Midbrain (tissue), 1 donor: ENCODE data around the gene CHRM3.

Source experiments
- DNase-seq: peaks from one replicate; lab custom pipeline; 2025; lab: John Stamatoyannopoulos, UW

CHRM3 gene

GRCh38 chr1:239413916-239414315 is 27.5 kb downstream of the CHRM3 start:
- DNase-seq, result no peak

- DNase-seq, result no peak
These were observed 30.9 kb downstream of the CHRM3 start for GRCh38 chr1:239417221-239417620.

- DNase-seq, result no peak
These were observed 31.7 kb downstream of the CHRM3 start for GRCh38 chr1:239417986-239418640.

- no peak for DNase-seq
These were observed 32.3 kb downstream of the CHRM3 start for GRCh38 chr1:239418681-239419080.

- no peak for DNase-seq
These were observed 35.4 kb downstream of the CHRM3 start for GRCh38 chr1:239421811-239422210.

GRCh38 chr1:239422818-239423217 is 36.5 kb downstream of the CHRM3 start:
- DNase-seq, result no peak

GRCh38 chr1:239426821-239427475 is 40.6 kb downstream of the CHRM3 start:
- DNase-seq, result no peak

- DNase-seq, result no peak
These were observed 41.3 kb downstream of the CHRM3 start for GRCh38 chr1:239427712-239428111.

- no peak for DNase-seq
These were observed 41.8 kb downstream of the CHRM3 start for GRCh38 chr1:239428120-239428710.

GRCh38 chr1:239429163-239429562 is 42.8 kb downstream of the CHRM3 start:
- no peak for DNase-seq

GRCh38 chr1:239432255-239432654 is 45.9 kb downstream of the CHRM3 start:
- DNase-seq, result no peak

- no peak for DNase-seq
These were observed 47.8 kb downstream of the CHRM3 start for GRCh38 chr1:239434181-239434580.
